ENCODE measurements around the gene KREMEN1.

The KREMEN1 gene

DNA sequence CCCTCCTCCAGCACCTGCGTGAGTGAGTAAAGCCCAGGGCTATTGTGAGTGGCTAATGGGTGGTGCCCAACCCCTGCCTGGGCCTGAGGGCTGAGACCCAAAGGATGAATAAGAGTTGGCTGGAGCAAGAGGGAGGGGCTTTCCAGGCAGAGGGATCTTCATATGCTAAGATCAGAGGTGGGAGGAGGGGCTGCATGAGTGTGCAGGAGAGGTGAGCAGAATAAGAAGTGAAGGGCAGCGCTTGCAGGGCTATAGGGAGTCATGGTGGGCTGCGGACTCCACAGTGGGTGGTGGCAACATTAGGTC, 136.7 kb downstream of the KREMEN1 start:
- no peak for DNase-seq

GRCh38 chr22:29211066-29211465, 138.2 kb downstream of the KREMEN1 start:
- DNase-seq = no peak

DNA sequence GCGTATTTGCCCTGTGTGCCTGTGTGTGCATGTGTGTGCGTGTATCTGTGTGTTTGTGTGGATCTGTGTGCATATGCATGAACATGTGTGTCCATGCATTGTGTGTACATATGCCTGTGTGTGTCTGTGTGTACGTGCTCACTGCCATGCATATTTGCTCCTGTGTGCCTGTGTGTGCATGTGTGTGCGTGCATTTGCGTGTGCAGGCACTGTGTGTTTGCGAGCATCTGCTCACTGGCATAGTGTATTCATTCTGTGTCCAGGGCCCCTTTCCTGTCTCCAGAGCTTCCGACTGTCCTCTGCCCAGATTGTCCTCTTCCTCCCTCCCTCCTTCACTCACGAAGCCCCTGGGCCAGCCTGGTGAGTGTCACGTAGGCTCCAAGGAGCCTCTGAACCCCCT, 138.6 kb downstream of the KREMEN1 start:
- no peak for DNase-seq

DNA sequence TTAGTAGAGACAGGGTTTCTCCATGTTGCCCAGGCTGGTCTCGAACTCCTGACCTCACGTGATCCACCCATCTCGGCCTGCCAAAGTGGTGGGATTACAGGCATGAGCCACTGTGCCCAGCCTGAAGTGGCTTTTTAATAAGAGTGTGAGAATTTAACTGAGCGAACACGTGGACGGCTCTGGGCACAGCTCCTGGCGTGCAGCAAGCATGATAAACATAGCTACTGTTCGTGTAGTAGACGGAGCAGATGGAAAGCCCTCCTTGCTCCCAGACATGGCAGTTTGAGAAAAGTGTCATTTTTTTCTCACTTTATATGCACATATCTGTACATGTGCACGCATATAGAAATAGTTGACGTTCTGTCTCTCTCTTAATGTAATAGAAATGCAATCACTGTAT, 139.9 kb downstream of the KREMEN1 start:
- no peak for DNase-seq

GRCh38 chr22:29213493-29213892, 140.7 kb downstream of the KREMEN1 start:
- DNase-seq = no peak

DNA sequence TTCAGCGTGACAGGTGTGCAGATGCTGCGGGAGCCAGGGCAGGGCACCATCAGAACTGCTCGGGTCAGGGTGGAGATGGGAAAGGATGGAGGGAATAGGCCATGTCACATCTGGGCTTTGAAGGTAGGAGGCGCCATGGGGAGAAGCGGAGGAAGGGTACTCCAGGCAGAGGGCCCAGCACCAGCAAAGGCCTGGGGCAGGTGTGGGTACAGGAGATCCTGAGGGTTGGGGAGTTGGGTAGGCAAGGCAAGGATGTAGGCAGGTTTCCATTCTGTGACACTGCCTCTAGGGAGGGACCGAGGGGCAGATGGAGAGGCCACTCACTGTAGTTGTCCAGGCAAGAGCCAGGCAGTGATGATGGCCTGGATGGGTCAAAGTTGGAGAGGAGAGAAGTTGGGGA, 141.4 kb downstream of the KREMEN1 start:
- DNase-seq = no peak

DNA sequence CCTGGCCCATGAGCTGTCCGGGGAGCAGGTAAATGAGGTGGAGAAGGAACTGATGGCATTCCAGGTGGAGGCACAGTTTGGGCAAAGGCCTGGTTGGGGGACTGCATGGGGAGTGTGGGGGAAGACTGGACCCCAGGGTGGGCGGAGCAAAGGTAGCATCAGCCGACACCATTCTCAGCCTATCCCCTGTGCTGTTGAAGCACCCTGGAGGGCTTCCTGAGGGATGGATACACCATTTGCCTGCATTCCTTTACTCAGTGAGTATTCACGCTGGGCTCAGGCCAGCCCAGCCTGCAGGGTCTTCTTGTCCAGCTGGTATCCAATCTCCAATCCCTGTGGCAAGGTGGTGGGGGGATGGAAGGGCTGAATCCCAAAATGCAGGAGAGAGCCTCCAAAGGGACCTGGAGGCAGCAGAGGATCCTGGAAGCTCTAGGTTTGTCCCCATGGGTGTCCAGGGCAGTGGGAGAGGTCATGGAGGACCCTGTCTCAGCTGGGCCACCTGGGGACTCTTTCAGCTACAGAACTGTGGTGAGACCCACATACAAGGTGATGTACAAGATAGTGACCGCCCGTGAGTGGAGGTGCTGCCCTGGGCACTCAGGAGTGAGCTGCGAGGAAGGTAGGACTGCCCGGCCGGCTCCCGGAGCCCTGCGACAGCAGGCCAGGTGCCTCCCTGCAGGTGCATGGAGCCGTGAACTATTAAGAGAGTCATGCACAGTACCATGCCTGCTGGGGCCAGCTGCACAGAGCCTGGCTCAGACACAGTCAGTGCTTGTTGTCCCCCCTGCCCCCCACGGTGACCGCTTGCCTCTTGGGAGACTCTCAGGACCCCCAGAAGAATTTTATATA, 142.4 kb downstream of the KREMEN1 start:
- no peak for DNase-seq

- no peak for DNase-seq
Observed at GRCh38 chr22:29216011-29216872, 143.4 kb downstream of the KREMEN1 start.

DNA sequence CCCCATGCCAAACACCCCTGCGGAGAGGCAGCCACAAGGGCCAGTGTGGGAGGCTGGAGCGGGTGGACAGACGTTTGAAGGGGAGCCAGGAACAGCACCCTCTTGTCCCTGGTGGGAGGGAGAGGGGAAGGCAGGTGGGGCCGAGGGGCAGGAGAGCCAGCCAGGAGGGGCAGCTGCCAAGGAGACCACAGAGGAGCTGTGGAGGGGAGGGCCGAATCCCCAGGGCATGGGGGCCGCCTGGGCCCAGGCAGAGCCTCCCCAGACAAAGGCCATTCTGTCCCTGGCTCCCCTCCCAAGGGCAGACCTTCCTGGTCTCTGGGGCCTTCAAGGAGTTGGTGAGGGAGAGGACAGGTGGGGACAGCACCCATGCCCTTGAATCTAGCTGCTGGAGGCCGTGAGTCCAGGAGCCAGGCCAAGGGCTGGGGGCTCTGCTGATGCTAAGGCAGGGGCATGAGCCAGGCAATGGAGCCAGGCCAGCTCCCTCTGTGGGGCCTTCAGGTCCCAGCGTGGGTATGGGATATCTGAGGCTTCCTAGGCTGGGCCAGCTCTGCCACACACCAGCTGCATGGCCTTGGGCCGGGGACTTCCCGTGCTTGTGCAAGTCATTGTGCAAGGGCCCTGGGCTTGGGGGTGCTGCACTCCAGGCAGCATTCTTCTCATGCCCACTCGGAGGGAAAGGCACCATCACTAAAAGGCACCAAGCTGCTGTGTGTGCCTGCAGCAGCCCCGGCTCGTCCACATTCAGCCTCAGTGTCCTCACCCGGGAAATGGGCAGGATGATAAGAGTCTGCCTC, 144.2 kb downstream of the KREMEN1 start:
- DNase-seq = no peak

Data from CD4-positive, alpha-beta T cell treated with Interleukin-10 for 1 hour (primary cell).